ENCODE measurements around the gene PHYKPL. TPM values are rescaled to one million over a fixed set of nuclear protein-coding genes. Genes with fewer than 3 reads are reported as not detected.

Gene PHYKPL
- total and polyA plus RNA-seq, 8 donors = 22.9 to 262 (median 44.4) TPM

GRCh38 chr5:178244576-178244975, 12.0 kb upstream of the PHYKPL start:
- no peak for TF ChIP-seq CTCF (IDR thresholded peaks at IDR 0.05)
- TF ChIP-seq POLR2A (IDR thresholded peaks at IDR 0.05) = no peak
- no peak for TF ChIP-seq POLR2AphosphoS5 (IDR thresholded peaks at IDR 0.05)
- TF ChIP-seq EP300 (IDR thresholded peaks at IDR 0.05) = no peak
- 70 to 89% (median 72%) methylated on average over 2 of the region's 2 CpGs for WGBS, 5 donors
- intact Hi-C loops (cut with DNase I; ENCODE audit: low total_unique reads) = no loop called here

GRCh38 chr5:178242416-178242815, 9.8 kb upstream of the PHYKPL start:
- intact Hi-C loops (cut with DNase I; ENCODE audit: low total_unique reads) = no loop called here
- DNase-seq = no peak

More at GRCh38 chr5:178244576-178244975, 12.0 kb upstream of the PHYKPL start:
- Histone ChIP-seq H3K27ac (no peak overlapping the region), H3K9me3 (no peaks in the 10 kb centered on the region), H3K4me1 (peaks cover 0 to 12% (median 4%) of the 10 kb centered on the region in 4 donors), H3K36me3 (no peaks in the 10 kb centered on the region), H3K4me3 (no peak overlapping the region), H3K27me3 (no peaks in the 10 kb centered on the region)
- no peak for DNase-seq

DNA sequence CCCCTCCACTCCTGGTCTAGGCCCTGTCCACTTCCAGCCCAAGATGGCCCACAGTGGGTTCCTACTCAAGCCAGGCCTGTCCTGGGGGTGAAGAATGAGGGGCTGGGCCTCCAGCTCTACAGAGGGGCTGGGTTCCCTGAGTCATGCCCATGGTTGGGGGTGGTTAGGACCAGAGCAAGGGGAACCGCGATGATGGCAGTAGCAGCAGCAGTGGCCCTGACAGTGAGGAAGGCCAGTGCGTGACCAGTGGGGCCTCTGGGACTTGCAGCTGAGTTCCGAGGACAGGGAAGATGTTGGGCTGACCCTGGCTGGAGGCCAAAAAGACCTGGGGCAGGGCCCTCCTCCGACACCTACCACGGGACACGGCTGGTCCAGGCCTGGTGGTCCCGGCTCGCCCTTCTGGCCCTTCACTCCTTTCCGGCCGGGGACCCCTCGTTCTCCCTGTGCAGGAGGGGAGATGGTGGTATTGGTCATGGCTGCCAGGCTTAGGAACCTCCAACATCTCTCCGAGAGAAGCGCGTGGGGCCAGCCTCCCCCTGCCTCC, 9.2 kb upstream of the PHYKPL start:
- no peak for TF ChIP-seq EP300 (IDR thresholded peaks at IDR 0.05)
- TF ChIP-seq CTCF (IDR thresholded peaks at IDR 0.05) = no peak
- no peak for TF ChIP-seq POLR2A (IDR thresholded peaks at IDR 0.05)
- no peak for TF ChIP-seq POLR2AphosphoS5 (IDR thresholded peaks at IDR 0.05)
- WGBS, 5 donors = 80 to 86% (median 83%) methylated on average over 8 to 15 of the region's 15 CpGs
- Histone ChIP-seq H3K9me3 (no peaks in the 10 kb centered on the region), H3K27ac (peak overlapping the region in 3 of 5 donors; percentile 29 to 77 (median 77)), H3K4me3 (no peak overlapping the region), H3K36me3 (no peaks in the 10 kb centered on the region), H3K27me3 (no peaks in the 10 kb centered on the region), H3K4me1 (peaks cover 0 to 35% (median 12%) of the 10 kb centered on the region in 4 donors)
- no peak for DNase-seq
- intact Hi-C loops (cut with DNase I; ENCODE audit: low total_unique reads) = no loop called here

More at GRCh38 chr5:178242416-178242815, 9.8 kb upstream of the PHYKPL start:
- Histone ChIP-seq H3K36me3 (no peaks in the 10 kb centered on the region), H3K9me3 (no peaks in the 10 kb centered on the region), H3K4me3 (no peak overlapping the region), H3K27ac (no peak overlapping the region), H3K4me1 (peaks cover 0 to 28% (median 10%) of the 10 kb centered on the region in 4 donors), H3K27me3 (no peaks in the 10 kb centered on the region)
- WGBS, 5 donors = 80 to 86% (median 83%) methylated on average over 9 to 10 of the region's 10 CpGs
- no peak for TF ChIP-seq POLR2AphosphoS5 (IDR thresholded peaks at IDR 0.05)
- no peak for TF ChIP-seq POLR2A (IDR thresholded peaks at IDR 0.05)
- TF ChIP-seq CTCF (IDR thresholded peaks at IDR 0.05) = no peak
- TF ChIP-seq EP300 (IDR thresholded peaks at IDR 0.05) = no peak

DNA sequence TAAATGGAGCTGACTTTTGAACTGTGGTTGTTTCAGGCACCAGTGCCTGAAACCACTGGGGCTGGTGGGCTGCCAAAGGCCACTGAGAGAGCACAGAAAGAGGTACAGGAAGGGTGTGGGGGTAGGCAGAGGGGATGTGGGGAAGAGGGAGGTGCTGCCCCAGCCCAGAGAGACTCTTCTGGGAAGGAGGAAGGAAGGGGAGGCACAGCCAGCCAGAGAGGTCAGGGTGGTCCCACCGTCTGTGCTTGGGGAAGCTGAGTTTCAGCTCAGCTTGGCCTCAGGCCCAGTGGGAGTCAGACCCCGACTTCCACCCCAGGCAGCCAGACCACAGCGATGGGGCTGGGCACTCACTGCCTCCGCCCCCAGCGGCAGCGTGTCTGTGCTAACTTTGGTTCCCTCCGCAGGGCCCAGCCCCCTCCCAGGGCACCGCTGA, 8.6 kb upstream of the PHYKPL start:
- 45 to 83% (median 63%) methylated on average over 7 to 8 of the region's 8 CpGs for WGBS, 5 donors
- intact Hi-C loops (cut with DNase I; ENCODE audit: low total_unique reads) = no loop called here
- no peaks in the 10 kb centered on the region for H3K9me3 ChIP-seq
- no peak for TF ChIP-seq POLR2A (IDR thresholded peaks at IDR 0.05)
- no peak for TF ChIP-seq EP300 (IDR thresholded peaks at IDR 0.05)
- TF ChIP-seq POLR2AphosphoS5 (IDR thresholded peaks at IDR 0.05) = no peak
- TF ChIP-seq CTCF (IDR thresholded peaks at IDR 0.05) = no peak
- H3K27me3 ChIP-seq = no peaks in the 10 kb centered on the region
- H3K27ac ChIP-seq = peak overlapping the region in 3 of 5 donors; percentile 29 to 77 (median 77)
- DNase-seq = peak in 1 of 2 donors; percentile 38
- H3K36me3 ChIP-seq = no peaks in the 10 kb centered on the region
- H3K4me1 ChIP-seq = peaks cover 0 to 40% (median 17%) of the 10 kb centered on the region in 4 donors
- H3K4me3 ChIP-seq = no peak overlapping the region
